ENCODE data around the gene NRAS. TPM values are rescaled to one million over a fixed set of nuclear protein-coding genes. Genes with fewer than 3 reads are reported as not detected.

Gene NRAS
- polyA plus RNA-seq, 5 donors, result 44.7 to 75.8 (median 56.5) TPM

DNA sequence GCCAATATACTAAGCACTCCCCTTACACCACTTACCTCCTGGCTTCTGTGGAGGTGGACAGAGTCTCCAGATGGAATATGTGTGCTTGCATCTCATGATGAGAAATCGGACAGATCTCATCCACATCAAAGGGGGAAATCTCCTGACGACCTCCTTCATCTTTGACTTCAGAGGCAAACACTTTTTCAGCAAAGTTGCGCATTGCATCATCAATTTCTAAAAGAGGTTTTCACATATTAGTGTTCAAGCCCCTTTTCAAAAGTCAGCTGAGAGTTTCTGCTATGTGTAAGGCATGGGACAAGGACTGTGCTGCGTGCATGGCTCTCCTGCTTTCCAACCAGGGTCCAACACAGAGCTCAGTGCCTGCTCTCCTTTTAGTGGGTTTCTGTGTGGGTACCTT is 28.0 kb downstream of the NRAS start:
- DNase-seq, result no peak

DNA sequence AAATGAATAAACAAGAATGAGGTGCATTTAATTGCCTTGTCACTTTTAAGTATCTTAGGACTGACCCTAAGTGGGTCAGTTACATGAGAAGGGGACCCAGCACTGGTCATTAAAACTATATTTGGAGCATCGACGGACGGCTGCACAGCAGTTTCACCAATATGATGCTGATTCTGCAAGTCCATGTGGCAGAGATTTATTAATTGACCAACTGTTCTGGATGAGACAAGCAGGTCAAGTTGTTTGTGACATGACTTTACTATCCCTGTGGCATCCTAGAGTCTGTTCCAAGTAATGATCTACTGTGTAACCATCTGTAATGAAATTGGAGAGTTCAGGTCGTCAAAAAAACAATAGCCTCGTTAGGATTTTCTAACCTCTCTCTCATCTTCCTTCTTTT is 30.7 kb downstream of the NRAS start:
- no peak for DNase-seq

DNA sequence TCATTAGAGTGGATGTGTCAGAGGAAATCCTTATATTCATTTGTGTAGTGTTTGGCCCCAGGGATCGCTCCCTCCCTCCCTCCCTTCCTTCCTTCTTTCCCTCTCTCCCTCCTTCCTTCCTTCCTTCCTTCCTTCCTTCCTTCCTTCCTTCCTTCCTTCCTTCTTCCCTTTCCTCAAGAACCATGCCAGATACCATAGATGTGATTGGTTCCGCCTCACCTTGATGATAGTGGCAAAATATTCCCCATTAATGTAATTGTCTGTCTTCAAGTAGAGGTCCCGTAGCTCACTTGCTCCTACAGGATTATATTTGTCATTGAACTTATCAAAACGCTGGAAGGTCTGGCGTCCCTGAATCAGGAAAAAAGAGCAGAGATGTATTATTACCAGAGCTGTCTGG is 38.9 kb downstream of the NRAS start:
- no peak for DNase-seq

DNA sequence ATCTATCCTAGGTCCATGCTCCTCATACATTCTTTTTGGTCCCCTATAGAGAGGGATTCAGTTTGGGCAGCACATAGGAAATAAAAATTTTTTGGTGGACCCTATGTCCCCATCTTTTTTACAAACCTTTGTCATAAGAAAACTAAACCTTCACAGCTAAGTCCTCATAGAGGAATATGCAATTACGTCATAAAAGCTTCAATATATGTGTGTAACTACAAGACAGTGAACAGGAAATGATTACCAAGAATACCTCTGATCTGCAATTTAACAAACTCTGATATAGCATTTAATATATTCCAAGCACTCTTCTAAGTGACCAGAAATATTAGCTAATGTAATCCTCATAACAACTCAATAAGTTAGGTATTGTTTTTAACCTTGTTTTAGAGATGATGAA is 40.5 kb downstream of the NRAS start:
- no peak for DNase-seq

DNA sequence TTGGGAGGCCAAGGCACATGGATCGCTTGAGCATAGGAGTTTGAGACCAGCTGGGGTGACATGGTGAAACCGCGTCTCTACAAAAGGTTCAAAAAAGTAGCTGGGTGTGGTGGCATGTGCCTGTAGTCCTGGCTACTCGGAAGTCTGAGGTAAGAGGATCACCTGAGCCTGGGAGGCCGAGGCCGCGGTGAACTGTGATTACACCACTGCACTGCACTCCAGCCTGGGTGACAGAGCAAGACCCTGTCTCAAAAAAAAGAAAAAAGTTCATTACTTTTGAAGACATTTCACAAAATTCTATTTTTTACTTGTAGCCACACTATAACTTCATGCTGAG is 44.7 kb downstream of the NRAS start:
- no peak for DNase-seq

DNA sequence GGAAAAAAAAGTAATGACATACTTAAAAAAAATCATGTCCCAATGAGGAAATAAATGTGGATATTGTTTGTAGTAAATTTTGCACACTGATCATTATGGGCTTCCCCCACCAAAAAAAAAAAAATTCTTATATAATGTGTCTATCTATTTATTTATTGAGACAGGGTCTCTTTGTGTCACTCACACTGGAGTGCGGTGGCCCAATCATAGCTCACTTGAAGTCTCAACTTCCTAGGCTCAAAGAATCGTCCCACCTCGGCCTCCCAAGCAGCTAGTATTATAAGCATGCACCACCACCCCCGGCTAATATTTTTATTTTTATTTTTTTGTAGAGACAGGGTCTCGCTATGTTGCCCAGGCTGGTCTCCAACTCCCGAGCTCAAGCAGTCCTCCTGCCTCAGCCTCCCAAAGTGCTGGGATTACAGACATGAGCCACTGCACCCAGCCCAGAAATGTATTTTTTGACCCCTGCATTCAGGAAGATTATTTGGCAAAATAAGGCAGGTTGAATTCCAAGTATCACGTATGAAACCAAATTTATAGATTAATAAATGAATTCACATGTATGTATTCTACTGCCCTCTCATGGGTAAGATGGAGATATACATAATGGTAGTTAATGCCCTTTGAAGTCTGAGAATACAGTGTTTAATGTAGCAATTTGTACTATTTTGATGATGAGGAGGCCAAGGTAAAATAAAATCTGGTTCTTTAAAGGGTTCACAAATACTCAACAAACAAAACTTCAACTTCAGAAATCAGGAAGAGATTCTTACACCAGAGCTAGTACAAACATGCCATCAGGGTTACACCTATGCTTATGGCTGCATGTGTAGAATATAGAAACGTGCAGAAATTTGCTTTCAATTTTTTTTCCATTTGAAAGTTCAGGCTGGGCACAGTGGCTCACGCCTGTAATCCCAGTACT is 45.3 kb downstream of the NRAS start:
- DNase-seq, result peak in 1 of 2 donors; percentile 17

DNA sequence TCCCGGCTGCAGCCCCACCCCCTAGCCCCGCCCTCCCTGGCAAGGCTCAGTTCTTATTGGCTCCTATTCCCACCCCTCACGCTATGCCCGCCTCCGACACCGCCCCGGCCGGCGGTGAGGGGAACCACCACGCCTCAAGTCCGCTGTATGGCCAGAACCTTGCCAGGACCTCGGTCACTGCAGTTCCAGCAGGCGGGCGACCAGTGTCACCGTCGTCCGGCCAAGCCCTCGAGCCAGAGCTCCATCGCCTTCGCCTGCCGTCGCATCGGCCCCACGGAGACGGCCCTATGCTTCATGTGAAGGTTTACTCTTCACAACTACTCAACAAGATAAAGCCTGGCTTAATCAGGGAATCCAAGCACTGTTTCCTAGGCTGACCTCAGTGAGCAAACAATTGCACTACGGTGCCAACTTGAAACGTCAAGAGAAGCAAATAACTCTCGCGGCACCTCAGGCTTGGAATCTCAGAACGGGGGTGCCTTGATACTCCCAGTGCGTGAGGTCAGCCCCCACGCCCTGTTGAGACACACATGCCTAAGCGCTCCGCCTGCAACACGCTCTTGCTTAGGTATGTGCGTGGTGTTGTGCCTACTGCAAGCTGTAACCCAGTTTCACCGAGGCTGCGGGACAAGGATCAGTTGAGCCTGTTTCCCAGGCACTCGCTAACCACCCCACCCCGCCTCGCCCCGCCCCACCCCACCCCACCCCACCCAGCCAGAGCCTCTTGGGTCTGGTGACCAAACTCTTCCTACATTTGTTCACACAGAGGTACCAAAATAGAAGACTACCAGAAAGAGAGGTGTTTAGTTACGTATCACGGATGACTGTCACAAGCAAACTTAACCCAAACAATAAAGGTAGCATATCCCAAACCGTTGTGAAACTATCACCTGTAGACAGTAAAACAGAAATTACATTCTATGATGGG is 46.2 kb downstream of the NRAS start:
- DNase-seq, result peak; percentile 91

DNA sequence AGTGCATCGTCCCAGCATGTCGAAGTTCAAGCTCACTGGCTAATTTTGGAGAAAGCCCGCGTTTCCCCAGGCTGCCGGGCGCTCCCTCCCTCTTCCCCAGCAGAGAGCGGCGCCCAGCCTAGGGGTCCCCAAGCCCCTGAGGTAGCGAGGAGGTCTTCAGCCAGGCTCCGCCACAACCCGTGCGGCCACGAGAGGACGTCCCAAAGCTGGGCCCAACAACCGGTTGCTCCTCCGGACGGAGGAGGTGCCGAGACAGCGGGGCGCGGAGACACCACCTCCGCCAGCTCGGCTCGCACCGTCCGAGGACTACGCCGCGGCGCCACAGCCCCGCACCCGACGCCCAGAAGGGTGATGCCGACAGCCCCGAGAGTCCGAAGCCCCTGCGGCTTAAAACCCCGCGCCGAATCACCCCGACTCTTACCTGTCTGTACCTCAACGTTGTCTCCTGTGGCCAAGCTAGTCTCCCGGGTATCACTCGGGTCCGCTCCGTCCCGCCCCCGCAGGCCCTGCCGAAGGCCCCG is 46.9 kb downstream of the NRAS start, which contains the start of gene DENND2C:
Gene DENND2C (minus strand): TSS at position 488 of the 521 bp plus-strand sequence. CDS start 44,065 bp downstream, outside the sequence.
- no peak for DNase-seq

DNA sequence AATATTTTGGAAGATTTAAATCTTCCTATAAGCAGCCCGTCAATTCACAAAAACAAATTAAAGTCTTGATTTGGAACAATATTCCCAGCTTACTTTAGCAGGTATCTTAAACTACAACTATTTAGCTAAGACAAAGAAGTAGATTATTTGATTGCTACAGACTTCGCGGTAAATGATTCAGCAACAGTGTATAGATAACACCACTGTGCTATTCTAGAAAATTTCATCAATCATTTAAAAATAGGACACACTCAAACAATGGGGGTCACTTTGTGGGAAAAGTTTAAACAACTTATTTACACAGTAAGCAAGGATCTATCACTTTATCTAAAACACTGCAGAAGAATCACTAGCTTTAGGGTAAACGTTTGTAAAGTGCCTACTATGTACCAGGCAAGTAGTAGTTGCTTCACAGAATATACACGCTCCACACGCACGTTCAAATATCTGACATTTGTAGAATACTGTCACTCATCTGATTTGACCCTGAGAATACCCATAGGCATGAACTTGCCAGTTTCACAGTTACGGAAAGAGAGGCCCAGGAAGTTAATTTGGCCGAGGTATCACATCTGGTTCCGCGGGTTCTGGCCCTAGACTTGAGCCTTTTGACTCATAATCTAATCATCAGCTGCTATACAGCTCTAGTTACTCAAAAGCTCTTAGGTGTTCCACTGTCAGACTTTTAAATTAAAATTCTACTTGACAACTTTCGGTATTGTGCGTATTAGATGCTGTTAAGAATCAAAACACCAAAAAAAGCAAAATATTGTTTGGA is 47.6 kb downstream of the NRAS start:
- DNase-seq, result no peak

DNA sequence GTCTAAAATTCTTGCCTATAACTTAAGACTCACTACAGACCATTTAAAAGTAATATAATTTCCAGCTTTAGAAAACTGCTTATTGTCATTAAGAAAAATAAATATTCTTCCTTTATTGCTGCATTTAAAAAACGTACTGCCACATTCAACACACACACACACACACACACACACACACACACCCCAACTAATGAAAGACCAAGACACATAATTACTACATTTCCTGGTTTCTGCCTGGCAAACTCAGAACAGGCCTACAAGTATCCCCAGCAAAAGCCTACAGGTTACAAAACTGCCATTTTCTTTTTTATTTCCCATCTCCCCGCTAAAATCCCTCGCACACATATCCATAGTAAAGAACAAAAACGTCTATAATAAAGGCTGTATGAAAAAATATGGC is 48.2 kb downstream of the NRAS start:
- no peak for DNase-seq

DNA sequence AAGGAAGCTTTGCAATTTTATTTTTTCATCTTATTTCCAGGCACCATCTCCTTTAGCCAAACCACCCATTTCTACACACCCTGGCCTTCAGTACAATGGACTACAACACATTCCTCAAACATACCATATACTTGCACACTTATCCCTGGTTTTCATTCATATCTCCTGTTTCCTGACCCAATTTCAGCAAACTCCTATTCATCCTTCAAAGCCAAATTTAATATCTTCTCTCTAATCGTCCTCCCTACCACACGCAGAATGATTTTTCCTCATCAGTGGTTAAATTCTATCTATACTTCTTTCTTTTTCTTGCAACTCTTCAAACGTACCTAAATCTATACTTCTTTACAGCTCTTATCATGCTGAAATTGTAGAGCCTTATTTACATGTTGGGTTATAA is 49.6 kb downstream of the NRAS start:
- DNase-seq, result no peak

DNA sequence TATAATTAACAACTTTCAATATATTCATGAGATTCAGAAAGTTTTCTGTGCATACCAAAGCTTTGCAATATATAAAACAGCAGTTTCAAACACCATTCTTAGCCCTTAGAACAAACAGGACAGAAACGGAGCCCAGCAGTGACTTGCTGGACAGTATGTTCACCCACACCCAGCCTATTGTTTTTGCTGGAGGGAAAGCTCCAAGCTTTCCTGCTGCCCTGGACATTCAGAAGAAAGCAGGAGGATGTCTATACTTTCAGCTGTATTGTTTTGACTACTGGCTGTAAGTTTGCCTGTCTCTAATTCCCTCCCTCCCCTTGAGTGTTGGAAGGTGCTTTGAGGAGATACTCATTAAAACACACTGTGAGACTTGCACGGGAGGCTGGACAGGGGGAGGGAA is 56.3 kb downstream of the NRAS start:
- no peak for DNase-seq

Other genes with a start within 250 kb of the NRAS start
- gene TRIM33, start 205.6 kb downstream of the NRAS start, polyA plus RNA-seq (ENCODE audit: insufficient read depth in 1 of 5, insufficient read length in 5 of 5, low replicate concordance in 1 of 5), result 10 to 100 TPM; 36.0 to 62.9 (median 54.5) TPM
- gene BCAS2, start 135.2 kb downstream of the NRAS start, polyA plus RNA-seq (ENCODE audit: insufficient read depth in 1 of 5, insufficient read length in 5 of 5, low replicate concordance in 1 of 5), result 10 to 100 TPM; 43.5 to 61.1 (median 45.7) TPM
- 1 to 10 TPM; 4.2 to 5.4 (median 4.6) TPM for gene DENND2C, start 46.7 kb downstream of the NRAS start, polyA plus RNA-seq (ENCODE audit: insufficient read depth in 1 of 5, insufficient read length in 5 of 5, low replicate concordance in 1 of 5)
- 1 to 10 TPM in 1 of 5 donors, under 1 TPM in 1, not detected in 3; 0.18 to 3.0 TPM for gene AMPD1, start 21.2 kb downstream of the NRAS start, polyA plus RNA-seq (ENCODE audit: insufficient read depth in 1 of 5, insufficient read length in 5 of 5, low replicate concordance in 1 of 5)
- 100 to 1,000 TPM; 342 to 485 (median 422) TPM for gene CSDE1, start 41.2 kb upstream of the NRAS start, polyA plus RNA-seq (ENCODE audit: insufficient read depth in 1 of 5, insufficient read length in 5 of 5, low replicate concordance in 1 of 5)
- 10 to 100 TPM; 34.7 to 56.8 (median 53.5) TPM for gene SIKE1, start 63.9 kb upstream of the NRAS start, polyA plus RNA-seq (ENCODE audit: insufficient read depth in 1 of 5, insufficient read length in 5 of 5, low replicate concordance in 1 of 5)
- under 1 TPM; 0.21 to 0.39 (median 0.23) TPM for gene SYCP1, start 138.1 kb upstream of the NRAS start, polyA plus RNA-seq (ENCODE audit: insufficient read depth in 1 of 5, insufficient read length in 5 of 5, low replicate concordance in 1 of 5)